Adrenal gland (tissue), 12 donors: ENCODE results near the gene REM1. TPM values are rescaled to one million over a fixed set of nuclear protein-coding genes. Genes with fewer than 3 reads are reported as not detected.
A peak's percentile ranks its signal among the peaks of the same experiment; 100 is the strongest.

Experiments used
- DNase-seq, 7 donors: peaks; one replicate each; pipeline ENCODE4 v3.0.0-alpha.2; 2019 to 2020
- H3K27ac ChIP-seq, 5 donors: fragments of 200-600 bp; sonication (generic) in 4 of 5; 1 replicate in 3 of 5; 2 replicates in 2 of 5; pipeline versions ENCODE4 v1.5.1 to v1.8.0; 2016 to 2020; ENCODE audit warnings: mild to moderate bottlenecking in 1 of 5
- H3K27me3 ChIP-seq: fragments of 200-600 bp; 2 replicates; pipeline ENCODE4 v1.8.0; 2021
- H3K36me3 ChIP-seq, 2 donors: fragments of 200-600 bp; replicated peaks in 1 of 2; 1 replicate in 1 of 2; 2 replicates in 1 of 2; pipeline versions ENCODE4 v1.5.1 to v1.8.0; 2018 to 2022
- H3K4me1 ChIP-seq, 2 donors: fragments of 200-600 bp; replicated peaks in 1 of 2; 1 replicate in 1 of 2; 2 replicates in 1 of 2; pipeline versions ENCODE4 v1.5.1 to v1.8.0; 2018 to 2021
- H3K4me3 ChIP-seq, 4 donors: fragments of 200-600 bp; sonication (generic) in 3 of 4; one replicate each; pipeline ENCODE4 v1.5.1; 2016 to 2018
- H3K9me3 ChIP-seq, 3 donors: fragments of 200-600 bp; sonication (generic) in 1 of 3; replicated peaks in 1 of 3; 1 replicate in 2 of 3; 2 replicates in 1 of 3; pipeline versions ENCODE4 v1.5.1 to v1.8.0; 2016 to 2021
- POLR2A ChIP-seq, 2 donors: fragments of 450-650 bp; IDR thresholded peaks; one replicate each; pipeline ENCODE4 v1.6.1; 2017; ENCODE audit warnings: antibody characterized with exemption in 2 of 2, mild to moderate bottlenecking in 2 of 2, moderate library complexity in 1 of 2
- WGBS, 4 donors: extraction: QIAGEN DNeasy Blood & Tissue Kit in 2 of 4; methylation state at CpG; one replicate each; pipeline versions ENCODE4 v1.1.5 to v1.1.7; 2013 to 2017; 5-methylcytosine and 5-hydroxymethylcytosine counted together
- intact Hi-C, 2 donors: fragments of 100-400 bp; cut with DNase I; formaldehyde crosslinking; loops; one replicate each; pipeline versions ENCODE4 v1.14.1 to v1.15.0; 2022 to 2023
- polyA plus RNA-seq, 3 donors: library from polyadenylated mRNA; stranded (reverse); fragments of 200-250 nt in 2 of 3; fragments of 350-450 nt in 1 of 3; fragmentation: Illumina TruSeq in 1 of 3; extraction: RNeasy Lipid Tissue Mini Kit (QIAGEN cat#74804) in 1 of 3; gene quantifications; one replicate each; pipeline ENCODE4 v1.2.3, GENCODE V29; 2013 to 2014
- total RNA-seq, 9 donors: library from RNA; depleted of rRNA in 4 of 9; stranded (reverse); fragments of >200 nt in 4 of 9; fragments of 120-200 nt in 1 of 9; fragmentation: NEBNext Ultra II Directional in 1 of 9; extraction: Animal tissue kit (Norgen Biotek cat#: 25700) in 1 of 9; gene quantifications; one replicate each; pipeline versions ENCODE4 v1.1.0 to v1.2.4, GENCODE V29; 2013 to 2023
- TF ChIP-seq, protein P1 (sequence below), 6 experiments: fragments of 450-650 bp in 4 of 6; fragments of 200-600 bp in 2 of 6; sonication (generic) in 1 of 6; IDR thresholded peaks; 1 replicate in 5 of 6; 2 replicates in 1 of 6; pipeline versions ENCODE4 v1.5.1 to v1.8.0; 2016 to 2021; ENCODE audit warnings: antibody characterized with exemption in 6 of 6, mild to moderate bottlenecking in 2 of 6, moderate library complexity in 1 of 6
- donor health status: healthy with polysubstance abuse.
- donor health status: Bipolar disorder and iron deficiency.
- donor health status: DM: yes; HTN: yes; CAD: no.
- donor health status: DM: no; HTN: no; CAD: no.
- donor health status: DM: no; HTN: no; CAD: no.
- donor health status: DM: yes; HTN: yes; CAD: no.

REM1 gene
- total and polyA plus RNA-seq, 12 donors = 0.26 to 19.3 (median 2.5) TPM

DNA sequence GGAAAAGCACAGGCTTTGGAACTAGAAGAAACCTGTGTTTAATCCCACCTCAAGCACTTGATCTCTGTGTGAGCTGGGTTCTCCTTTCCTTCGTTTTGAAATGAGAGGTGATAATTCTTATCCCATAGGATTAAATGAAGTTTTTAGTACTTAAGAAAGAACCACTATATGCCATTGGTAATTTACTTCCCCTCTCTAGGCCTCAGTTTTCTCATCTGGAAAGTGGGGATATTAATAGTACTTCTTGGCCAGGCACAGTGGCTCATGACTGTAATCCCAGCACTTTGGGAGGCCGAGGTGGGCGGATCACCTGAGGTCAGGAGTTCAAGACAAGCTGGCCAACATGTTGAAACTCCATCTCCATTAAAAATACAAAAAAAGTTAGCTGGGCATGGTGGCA is 14.1 kb downstream of the REM1 start:
- no peaks in the 10 kb centered on the region for H3K4me1 ChIP-seq
- no peaks in the 10 kb centered on the region for H3K36me3 ChIP-seq
- intact Hi-C loops = no loop called here
- H3K4me3 ChIP-seq = no peak overlapping the region
- H3K27ac ChIP-seq = no peak overlapping the region
- H3K9me3 ChIP-seq = no peaks in the 10 kb centered on the region
- H3K27me3 ChIP-seq = peaks cover 5% of the 10 kb centered on the region
- DNase-seq = no peak
- 54 to 77% (median 70%) methylated on average over 3 of the region's 3 CpGs for WGBS, 4 donors
- TF ChIP-seq, protein P1, sequence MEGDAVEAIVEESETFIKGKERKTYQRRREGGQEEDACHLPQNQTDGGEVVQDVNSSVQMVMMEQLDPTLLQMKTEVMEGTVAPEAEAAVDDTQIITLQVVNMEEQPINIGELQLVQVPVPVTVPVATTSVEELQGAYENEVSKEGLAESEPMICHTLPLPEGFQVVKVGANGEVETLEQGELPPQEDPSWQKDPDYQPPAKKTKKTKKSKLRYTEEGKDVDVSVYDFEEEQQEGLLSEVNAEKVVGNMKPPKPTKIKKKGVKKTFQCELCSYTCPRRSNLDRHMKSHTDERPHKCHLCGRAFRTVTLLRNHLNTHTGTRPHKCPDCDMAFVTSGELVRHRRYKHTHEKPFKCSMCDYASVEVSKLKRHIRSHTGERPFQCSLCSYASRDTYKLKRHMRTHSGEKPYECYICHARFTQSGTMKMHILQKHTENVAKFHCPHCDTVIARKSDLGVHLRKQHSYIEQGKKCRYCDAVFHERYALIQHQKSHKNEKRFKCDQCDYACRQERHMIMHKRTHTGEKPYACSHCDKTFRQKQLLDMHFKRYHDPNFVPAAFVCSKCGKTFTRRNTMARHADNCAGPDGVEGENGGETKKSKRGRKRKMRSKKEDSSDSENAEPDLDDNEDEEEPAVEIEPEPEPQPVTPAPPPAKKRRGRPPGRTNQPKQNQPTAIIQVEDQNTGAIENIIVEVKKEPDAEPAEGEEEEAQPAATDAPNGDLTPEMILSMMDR (IDR thresholded peaks at IDR 0.05) = no peak
- no peak for TF ChIP-seq POLR2A (IDR thresholded peaks at IDR 0.05)

- DNase-seq = no peak
- intact Hi-C loops = no loop called here
- no peak for TF ChIP-seq POLR2A (IDR thresholded peaks at IDR 0.05)
- TF ChIP-seq, protein P1 (IDR thresholded peaks at IDR 0.05) = no peak
- Histone ChIP-seq H3K27me3 (no peaks in the 10 kb centered on the region), H3K36me3 (no peaks in the 10 kb centered on the region), H3K9me3 (no peaks in the 10 kb centered on the region), H3K27ac (no peak overlapping the region), H3K4me3 (no peak overlapping the region), H3K4me1 (peaks cover 0 to under 1% of the 10 kb centered on the region in 2 donors)
- 81 to 86% (median 84%) methylated on average over 3 of the region's 3 CpGs for WGBS, 4 donors
These were observed 15.7 kb downstream of the REM1 start for GRCh38 chr20:31490752-31491151.

GRCh38 chr20:31494131-31494530 is 19.0 kb downstream of the REM1 start:
- 41 to 62% (median 48%) methylated on average over 2 of the region's 2 CpGs for WGBS, 4 donors
- Histone ChIP-seq H3K4me3 (no peak overlapping the region), H3K9me3 (no peaks in the 10 kb centered on the region), H3K36me3 (no peaks in the 10 kb centered on the region), H3K27ac (no peak overlapping the region), H3K4me1 (peaks cover 0 to 9% of the 10 kb centered on the region in 2 donors), H3K27me3 (no peaks in the 10 kb centered on the region)
- DNase-seq = peak in 1 of 7 donors; percentile 47
- TF ChIP-seq POLR2A (IDR thresholded peaks at IDR 0.05) = no peak
- TF ChIP-seq, protein P1 (IDR thresholded peaks at IDR 0.05) = peak in 4 of 6 experiments; percentile 12 to 43 (median 20)
- intact Hi-C loops = no loop called here

- TF ChIP-seq, protein P1 (IDR thresholded peaks at IDR 0.05) = no peak
- no peak for TF ChIP-seq POLR2A (IDR thresholded peaks at IDR 0.05)
- Histone ChIP-seq H3K27ac (peak overlapping the region in 3 of 5 donors; percentile 37 to 73 (median 58)), H3K9me3 (no peaks in the 10 kb centered on the region), H3K4me3 (no peak overlapping the region), H3K4me1 (peaks cover 0 to 9% of the 10 kb centered on the region in 2 donors), H3K27me3 (no peaks in the 10 kb centered on the region), H3K36me3 (no peaks in the 10 kb centered on the region)
- DNase-seq = peak; percentile 22 to 72 (median 52)
- WGBS, 4 donors = 25 to 30% (median 28%) methylated on average over 10 to 15 of the region's 15 CpGs
- intact Hi-C loops = no loop called here
These were observed 21.7 kb downstream of the REM1 start for GRCh38 chr20:31496761-31497295.
